ENCODE results near the gene CHCHD6. TPM values are rescaled to one million over a fixed set of nuclear protein-coding genes. Genes with fewer than 3 reads are reported as not detected.

The CHCHD6 gene
- total and polyA plus RNA-seq, 4 donors = 2.0 to 5.1 (median 3.9) TPM

DNA sequence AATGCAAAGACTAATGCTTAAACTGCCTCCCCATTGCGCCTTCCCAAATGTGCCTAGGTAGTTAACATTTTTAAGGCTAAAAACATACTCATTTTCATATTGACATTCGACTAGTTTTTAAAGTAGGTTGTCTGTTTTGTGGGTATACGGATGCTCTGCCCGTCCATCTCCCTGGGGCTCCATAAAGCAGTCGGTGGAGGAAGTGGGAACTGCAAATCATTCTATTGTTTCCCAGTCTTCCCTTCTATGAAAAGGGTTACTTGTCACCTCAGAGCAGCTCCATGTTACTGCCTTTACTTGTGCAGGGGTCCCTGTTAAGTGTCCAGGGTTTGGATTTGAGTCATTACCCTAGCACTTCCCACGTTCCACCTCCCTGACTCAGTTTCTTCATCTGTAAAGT, 10.9 kb downstream of the CHCHD6 start:
- Histone ChIP-seq H3K4me3 (ENCODE audit: low read depth in 1 of 3, low read length in 3 of 3) (no peak overlapping the region), H3K9ac (ENCODE audit: low read depth in 1 of 2, low read length in 2 of 2) (no peak overlapping the region), H3K4me1 (ENCODE audit: control insufficient read depth in 4 of 4, insufficient read depth in 4 of 4, low read length in 3 of 4) (peaks cover 0 to 6% (median 0%) of the 10 kb centered on the region in 4 donors), H3K36me3 (ENCODE audit: control insufficient read depth in 4 of 4, insufficient read depth in 3 of 4, low read depth in 1 of 4, low read length in 3 of 4) (no peaks in the 10 kb centered on the region), H3K27ac (ENCODE audit: low read depth in 1 of 2, low read length in 2 of 2) (no peak overlapping the region), H3K9me3 (ENCODE audit: control insufficient read depth in 4 of 4, low read length in 3 of 4) (no peaks in the 10 kb centered on the region), H3K27me3 (ENCODE audit: control insufficient read depth in 4 of 4, insufficient read depth in 4 of 4, low read length in 3 of 4) (no peaks in the 10 kb centered on the region)
- whole genome bisulfite sequencing = 90% methylated on average over 6 of the region's 6 CpGs
- TF ChIP-seq FOXA2 (IDR thresholded peaks at IDR 0.05) = no peak
- TF ChIP-seq EGR1 (IDR thresholded peaks at IDR 0.05; ENCODE audit: low read depth in 2 of 2) = no peak
- TF ChIP-seq RAD21 (IDR thresholded peaks at IDR 0.05) = no peak
- TF ChIP-seq, protein P1, sequence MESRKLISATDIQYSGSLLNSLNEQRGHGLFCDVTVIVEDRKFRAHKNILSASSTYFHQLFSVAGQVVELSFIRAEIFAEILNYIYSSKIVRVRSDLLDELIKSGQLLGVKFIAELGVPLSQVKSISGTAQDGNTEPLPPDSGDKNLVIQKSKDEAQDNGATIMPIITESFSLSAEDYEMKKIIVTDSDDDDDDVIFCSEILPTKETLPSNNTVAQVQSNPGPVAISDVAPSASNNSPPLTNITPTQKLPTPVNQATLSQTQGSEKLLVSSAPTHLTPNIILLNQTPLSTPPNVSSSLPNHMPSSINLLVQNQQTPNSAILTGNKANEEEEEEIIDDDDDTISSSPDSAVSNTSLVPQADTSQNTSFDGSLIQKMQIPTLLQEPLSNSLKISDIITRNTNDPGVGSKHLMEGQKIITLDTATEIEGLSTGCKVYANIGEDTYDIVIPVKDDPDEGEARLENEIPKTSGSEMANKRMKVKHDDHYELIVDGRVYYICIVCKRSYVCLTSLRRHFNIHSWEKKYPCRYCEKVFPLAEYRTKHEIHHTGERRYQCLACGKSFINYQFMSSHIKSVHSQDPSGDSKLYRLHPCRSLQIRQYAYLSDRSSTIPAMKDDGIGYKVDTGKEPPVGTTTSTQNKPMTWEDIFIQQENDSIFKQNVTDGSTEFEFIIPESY (IDR thresholded peaks at IDR 0.05) = no peak
- no peak for TF ChIP-seq FOXA1 (IDR thresholded peaks at IDR 0.05)
- no peak for TF ChIP-seq YY1 (IDR thresholded peaks at IDR 0.05)
- no peak for TF ChIP-seq TAF1 (conservative IDR thresholded peaks at IDR 0.05)
- TF ChIP-seq HNF4G (IDR thresholded peaks at IDR 0.05) = no peak
- TF ChIP-seq GABPA (IDR thresholded peaks at IDR 0.05 in 1 of 2, conservative IDR thresholded peaks at IDR 0.05 in 1 of 2) = no peak
- no peak for TF ChIP-seq HNF4A (conservative IDR thresholded peaks at IDR 0.05)
- no peak for TF ChIP-seq JUND (IDR thresholded peaks at IDR 0.05)
- TF ChIP-seq, protein P2, sequence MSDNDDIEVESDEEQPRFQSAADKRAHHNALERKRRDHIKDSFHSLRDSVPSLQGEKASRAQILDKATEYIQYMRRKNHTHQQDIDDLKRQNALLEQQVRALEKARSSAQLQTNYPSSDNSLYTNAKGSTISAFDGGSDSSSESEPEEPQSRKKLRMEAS (IDR thresholded peaks at IDR 0.05) = no peak
- TF ChIP-seq SP1 (IDR thresholded peaks at IDR 0.05) = no peak
- no peak for DNase-seq (ENCODE audit: low spot score)

DNA sequence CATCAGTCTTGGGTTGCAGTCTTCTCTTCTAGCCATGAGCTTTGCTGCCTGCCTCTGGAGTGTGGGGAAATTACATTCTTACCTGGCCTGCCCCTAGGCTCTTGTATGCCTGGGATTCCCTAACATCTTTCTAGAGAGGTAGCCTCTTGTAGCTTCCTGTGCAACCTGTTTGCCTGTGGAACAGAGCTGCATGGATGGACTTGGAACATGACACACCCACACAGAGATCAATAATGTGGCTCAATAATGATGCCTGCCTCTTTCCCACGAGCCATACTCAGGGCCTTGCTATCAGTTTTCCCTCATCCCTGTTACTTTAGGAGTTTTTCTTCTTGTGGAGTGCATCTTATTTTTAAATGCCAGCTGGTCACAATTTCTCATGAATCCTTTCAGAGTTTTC, 11.4 kb downstream of the CHCHD6 start:
- H3K27ac ChIP-seq (ENCODE audit: low read depth in 1 of 2, low read length in 2 of 2) = no peak overlapping the region
- H3K4me3 ChIP-seq (ENCODE audit: low read depth in 1 of 3, low read length in 3 of 3) = no peak overlapping the region
- no peak overlapping the region for H3K9ac ChIP-seq (ENCODE audit: low read depth in 1 of 2, low read length in 2 of 2)
- TF ChIP-seq JUND (IDR thresholded peaks at IDR 0.05) (no peak), RXRA (IDR thresholded peaks at IDR 0.05) (no peak), FOXA2 (IDR thresholded peaks at IDR 0.05) (no peak), SP1 (IDR thresholded peaks at IDR 0.05) (no peak), HNF4A (conservative IDR thresholded peaks at IDR 0.05) (peak; percentile 51 to 52), YY1 (IDR thresholded peaks at IDR 0.05) (no peak), TAF1 (conservative IDR thresholded peaks at IDR 0.05) (no peak), RAD21 (IDR thresholded peaks at IDR 0.05) (no peak), NR2F2 (IDR thresholded peaks at IDR 0.05) (no peak), FOXA1 (IDR thresholded peaks at IDR 0.05) (no peak), EGR1 (IDR thresholded peaks at IDR 0.05; ENCODE audit: low read depth in 2 of 2) (peak; percentile 94), HNF4G (IDR thresholded peaks at IDR 0.05) (no peak)
- TF ChIP-seq, protein P3, sequence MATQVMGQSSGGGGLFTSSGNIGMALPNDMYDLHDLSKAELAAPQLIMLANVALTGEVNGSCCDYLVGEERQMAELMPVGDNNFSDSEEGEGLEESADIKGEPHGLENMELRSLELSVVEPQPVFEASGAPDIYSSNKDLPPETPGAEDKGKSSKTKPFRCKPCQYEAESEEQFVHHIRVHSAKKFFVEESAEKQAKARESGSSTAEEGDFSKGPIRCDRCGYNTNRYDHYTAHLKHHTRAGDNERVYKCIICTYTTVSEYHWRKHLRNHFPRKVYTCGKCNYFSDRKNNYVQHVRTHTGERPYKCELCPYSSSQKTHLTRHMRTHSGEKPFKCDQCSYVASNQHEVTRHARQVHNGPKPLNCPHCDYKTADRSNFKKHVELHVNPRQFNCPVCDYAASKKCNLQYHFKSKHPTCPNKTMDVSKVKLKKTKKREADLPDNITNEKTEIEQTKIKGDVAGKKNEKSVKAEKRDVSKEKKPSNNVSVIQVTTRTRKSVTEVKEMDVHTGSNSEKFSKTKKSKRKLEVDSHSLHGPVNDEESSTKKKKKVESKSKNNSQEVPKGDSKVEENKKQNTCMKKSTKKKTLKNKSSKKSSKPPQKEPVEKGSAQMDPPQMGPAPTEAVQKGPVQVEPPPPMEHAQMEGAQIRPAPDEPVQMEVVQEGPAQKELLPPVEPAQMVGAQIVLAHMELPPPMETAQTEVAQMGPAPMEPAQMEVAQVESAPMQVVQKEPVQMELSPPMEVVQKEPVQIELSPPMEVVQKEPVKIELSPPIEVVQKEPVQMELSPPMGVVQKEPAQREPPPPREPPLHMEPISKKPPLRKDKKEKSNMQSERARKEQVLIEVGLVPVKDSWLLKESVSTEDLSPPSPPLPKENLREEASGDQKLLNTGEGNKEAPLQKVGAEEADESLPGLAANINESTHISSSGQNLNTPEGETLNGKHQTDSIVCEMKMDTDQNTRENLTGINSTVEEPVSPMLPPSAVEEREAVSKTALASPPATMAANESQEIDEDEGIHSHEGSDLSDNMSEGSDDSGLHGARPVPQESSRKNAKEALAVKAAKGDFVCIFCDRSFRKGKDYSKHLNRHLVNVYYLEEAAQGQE (IDR thresholded peaks at IDR 0.05) = no peak
- TF ChIP-seq, protein P4, sequence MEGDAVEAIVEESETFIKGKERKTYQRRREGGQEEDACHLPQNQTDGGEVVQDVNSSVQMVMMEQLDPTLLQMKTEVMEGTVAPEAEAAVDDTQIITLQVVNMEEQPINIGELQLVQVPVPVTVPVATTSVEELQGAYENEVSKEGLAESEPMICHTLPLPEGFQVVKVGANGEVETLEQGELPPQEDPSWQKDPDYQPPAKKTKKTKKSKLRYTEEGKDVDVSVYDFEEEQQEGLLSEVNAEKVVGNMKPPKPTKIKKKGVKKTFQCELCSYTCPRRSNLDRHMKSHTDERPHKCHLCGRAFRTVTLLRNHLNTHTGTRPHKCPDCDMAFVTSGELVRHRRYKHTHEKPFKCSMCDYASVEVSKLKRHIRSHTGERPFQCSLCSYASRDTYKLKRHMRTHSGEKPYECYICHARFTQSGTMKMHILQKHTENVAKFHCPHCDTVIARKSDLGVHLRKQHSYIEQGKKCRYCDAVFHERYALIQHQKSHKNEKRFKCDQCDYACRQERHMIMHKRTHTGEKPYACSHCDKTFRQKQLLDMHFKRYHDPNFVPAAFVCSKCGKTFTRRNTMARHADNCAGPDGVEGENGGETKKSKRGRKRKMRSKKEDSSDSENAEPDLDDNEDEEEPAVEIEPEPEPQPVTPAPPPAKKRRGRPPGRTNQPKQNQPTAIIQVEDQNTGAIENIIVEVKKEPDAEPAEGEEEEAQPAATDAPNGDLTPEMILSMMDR (IDR thresholded peaks at IDR 0.05; ENCODE audit: low read depth, low read length, missing input control) = no peak
- TF ChIP-seq, protein P1 (IDR thresholded peaks at IDR 0.05) = no peak
- TF ChIP-seq, protein P2 (IDR thresholded peaks at IDR 0.05) = no peak
- H3K9me3 ChIP-seq (ENCODE audit: control insufficient read depth in 4 of 4, low read length in 3 of 4) = no peaks in the 10 kb centered on the region
- H3K27me3 ChIP-seq (ENCODE audit: control insufficient read depth in 4 of 4, insufficient read depth in 4 of 4, low read length in 3 of 4) = no peaks in the 10 kb centered on the region
- H3K36me3 ChIP-seq (ENCODE audit: control insufficient read depth in 4 of 4, insufficient read depth in 3 of 4, low read depth in 1 of 4, low read length in 3 of 4) = no peaks in the 10 kb centered on the region
- DNase-seq (ENCODE audit: low spot score) = no peak
- H3K4me1 ChIP-seq (ENCODE audit: control insufficient read depth in 4 of 4, insufficient read depth in 4 of 4, low read length in 3 of 4) = peaks cover 0 to 1% (median 0%) of the 10 kb centered on the region in 4 donors
- 38% methylated on average over 1 of the region's 1 CpG for WGBS

All from liver (tissue), 9 donors.